Measurements from ENCODE around the gene CYP2W1.

The CYP2W1 gene

DNA sequence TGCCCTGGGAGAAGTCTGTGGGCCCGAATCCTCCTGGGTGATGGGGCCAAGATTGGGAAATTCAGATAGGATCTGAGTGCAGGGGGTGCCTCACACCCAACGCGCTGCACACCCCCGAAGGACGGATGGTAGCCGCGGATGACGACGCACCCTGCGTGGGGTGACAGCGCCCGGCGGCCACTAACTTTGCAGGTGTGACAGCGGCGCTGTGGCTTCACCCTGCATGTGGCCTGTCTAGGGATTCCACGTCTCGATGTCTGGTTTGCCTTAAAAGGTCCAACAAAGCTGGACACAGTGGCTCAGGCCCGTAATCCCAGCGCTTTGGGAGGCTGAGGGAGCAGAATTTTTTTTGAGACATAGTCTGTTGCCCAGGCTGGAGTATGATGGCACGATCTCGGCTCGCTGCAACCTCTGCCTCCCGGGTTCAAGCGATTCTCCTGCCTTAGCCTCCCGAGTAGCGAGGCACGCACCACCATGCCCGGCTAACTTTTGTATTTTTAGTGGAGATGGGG, 47.1 kb upstream of the CYP2W1 start:
- Histone ChIP-seq H3K36me3 (replicated peaks; ENCODE audit: insufficient read depth, low read length) (no peaks in the 10 kb centered on the region), H3K79me2 (ENCODE audit: low read length) (no peaks in the 10 kb centered on the region), H3K9me3 (replicated peaks; ENCODE audit: insufficient read depth, low read length) (no peaks in the 10 kb centered on the region), H4K20me1 (ENCODE audit: insufficient read depth, low read length) (no peaks in the 10 kb centered on the region), H3F3A (ENCODE audit: insufficient read depth, low read length) (no peaks in the 10 kb centered on the region), H3K4me2 (ENCODE audit: low read depth, low read length) (no peak overlapping the region), H3K4me1 (ENCODE audit: low read length) (no peaks in the 10 kb centered on the region), H3K9me2 (replicated peaks; ENCODE audit: insufficient read depth, low read length) (no peaks in the 10 kb centered on the region), H3K27me3 (replicated peaks; ENCODE audit: insufficient read depth, low read length) (peaks cover 50% of the 10 kb centered on the region), H2AFZ (ENCODE audit: low read length) (no peak overlapping the region), H3K27ac (ENCODE audit: low read length) (no peak overlapping the region), H3K4me3 (ENCODE audit: low read length) (no peak overlapping the region), H3K9ac (ENCODE audit: low read length) (no peak overlapping the region)
- TF ChIP-seq, protein P1, sequence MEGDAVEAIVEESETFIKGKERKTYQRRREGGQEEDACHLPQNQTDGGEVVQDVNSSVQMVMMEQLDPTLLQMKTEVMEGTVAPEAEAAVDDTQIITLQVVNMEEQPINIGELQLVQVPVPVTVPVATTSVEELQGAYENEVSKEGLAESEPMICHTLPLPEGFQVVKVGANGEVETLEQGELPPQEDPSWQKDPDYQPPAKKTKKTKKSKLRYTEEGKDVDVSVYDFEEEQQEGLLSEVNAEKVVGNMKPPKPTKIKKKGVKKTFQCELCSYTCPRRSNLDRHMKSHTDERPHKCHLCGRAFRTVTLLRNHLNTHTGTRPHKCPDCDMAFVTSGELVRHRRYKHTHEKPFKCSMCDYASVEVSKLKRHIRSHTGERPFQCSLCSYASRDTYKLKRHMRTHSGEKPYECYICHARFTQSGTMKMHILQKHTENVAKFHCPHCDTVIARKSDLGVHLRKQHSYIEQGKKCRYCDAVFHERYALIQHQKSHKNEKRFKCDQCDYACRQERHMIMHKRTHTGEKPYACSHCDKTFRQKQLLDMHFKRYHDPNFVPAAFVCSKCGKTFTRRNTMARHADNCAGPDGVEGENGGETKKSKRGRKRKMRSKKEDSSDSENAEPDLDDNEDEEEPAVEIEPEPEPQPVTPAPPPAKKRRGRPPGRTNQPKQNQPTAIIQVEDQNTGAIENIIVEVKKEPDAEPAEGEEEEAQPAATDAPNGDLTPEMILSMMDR (IDR thresholded peaks at IDR 0.05; ENCODE audit: low read length) = no peak
- TF ChIP-seq EZH2phosphoT487 (IDR thresholded peaks at IDR 0.05; ENCODE audit: low read length) = no peak
- no peak for TF ChIP-seq EZH2 (optimal IDR thresholded peaks at IDR 0.05; ENCODE audit: low read depth, low read length)
- no peak for DNase-seq

DNA sequence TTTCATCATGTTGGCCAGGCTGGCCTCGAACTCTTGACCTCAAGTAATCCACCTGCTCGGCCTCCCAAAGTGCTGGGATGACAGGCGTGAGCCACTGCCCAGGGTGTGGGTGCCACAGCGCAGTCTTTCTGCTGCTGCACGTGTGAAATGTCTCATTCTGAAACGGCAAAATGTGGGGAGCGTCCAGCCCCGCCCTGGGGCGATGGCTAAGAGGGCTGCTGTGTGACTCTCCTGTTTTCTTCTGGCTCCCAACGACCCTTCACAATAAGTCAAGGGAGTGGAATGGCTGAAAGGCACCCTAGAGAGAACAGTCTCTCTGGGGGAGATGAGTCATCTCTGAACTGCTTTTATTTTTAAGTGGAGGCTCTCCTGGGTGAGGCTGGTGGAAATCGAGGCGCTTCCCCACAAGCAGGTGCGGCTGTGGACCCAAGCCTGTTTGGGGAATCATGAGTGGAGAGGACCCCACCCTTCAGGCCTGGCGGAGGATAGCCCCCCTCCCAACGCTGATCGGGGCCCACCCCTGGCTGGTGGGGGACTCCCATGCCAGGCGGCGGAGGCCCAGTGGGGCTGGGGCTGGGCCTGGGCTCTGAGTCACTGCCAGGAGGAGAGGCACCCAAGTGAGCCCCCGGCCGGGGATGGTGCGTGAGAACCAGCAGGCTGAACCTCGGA, 46.5 kb upstream of the CYP2W1 start:
- H3K9me2 ChIP-seq (replicated peaks; ENCODE audit: insufficient read depth, low read length) = no peaks in the 10 kb centered on the region
- no peaks in the 10 kb centered on the region for H3F3A ChIP-seq (ENCODE audit: insufficient read depth, low read length)
- no peaks in the 10 kb centered on the region for H4K20me1 ChIP-seq (ENCODE audit: insufficient read depth, low read length)
- peaks cover 50% of the 10 kb centered on the region for H3K27me3 ChIP-seq (replicated peaks; ENCODE audit: insufficient read depth, low read length)
- H3K9ac ChIP-seq (ENCODE audit: low read length) = no peak overlapping the region
- no peaks in the 10 kb centered on the region for H3K9me3 ChIP-seq (replicated peaks; ENCODE audit: insufficient read depth, low read length)
- TF ChIP-seq, protein P1 (IDR thresholded peaks at IDR 0.05; ENCODE audit: low read length) = no peak
- no peak for TF ChIP-seq EZH2phosphoT487 (IDR thresholded peaks at IDR 0.05; ENCODE audit: low read length)
- no peak for TF ChIP-seq EZH2 (optimal IDR thresholded peaks at IDR 0.05; ENCODE audit: low read depth, low read length)
- H3K4me3 ChIP-seq (ENCODE audit: low read length) = no peak overlapping the region
- no peaks in the 10 kb centered on the region for H3K79me2 ChIP-seq (ENCODE audit: low read length)
- no peak overlapping the region for H3K4me2 ChIP-seq (ENCODE audit: low read depth, low read length)
- H3K36me3 ChIP-seq (replicated peaks; ENCODE audit: insufficient read depth, low read length) = no peaks in the 10 kb centered on the region
- H3K27ac ChIP-seq (ENCODE audit: low read length) = no peak overlapping the region
- no peaks in the 10 kb centered on the region for H3K4me1 ChIP-seq (ENCODE audit: low read length)
- no peak for DNase-seq
- no peak overlapping the region for H2AFZ ChIP-seq (ENCODE audit: low read length)

DNA sequence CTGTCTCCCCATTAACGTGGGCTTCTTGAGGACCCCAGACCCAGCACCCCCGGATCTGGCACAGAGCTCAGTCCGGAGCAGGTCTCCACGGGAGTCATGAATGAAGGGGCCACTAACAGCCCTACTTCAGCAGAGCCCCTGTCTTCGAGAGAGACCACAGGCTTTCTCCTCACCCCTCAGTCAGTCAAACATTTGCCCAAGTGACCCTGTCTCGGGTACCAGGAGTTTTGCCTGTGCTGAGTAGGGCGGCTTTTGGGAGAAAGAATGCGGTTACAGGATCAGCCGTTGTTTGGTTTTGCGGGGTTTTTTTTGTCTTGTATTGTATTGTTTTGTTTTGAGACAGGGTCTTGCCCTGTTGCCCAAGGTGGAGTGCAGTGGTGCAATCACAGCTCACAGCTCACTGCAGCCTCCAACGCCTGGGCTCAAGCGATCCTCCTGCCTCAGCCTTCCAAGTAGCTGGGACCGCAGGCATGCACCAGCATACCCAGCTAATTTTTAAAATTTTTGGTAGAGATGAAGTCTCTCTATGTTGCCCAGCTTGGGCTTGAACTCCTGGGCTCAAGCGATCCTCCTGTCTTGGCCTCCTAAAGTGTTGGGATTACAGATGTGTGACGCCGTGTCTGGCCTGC, 45.0 kb upstream of the CYP2W1 start:
- H3K79me2 ChIP-seq (ENCODE audit: low read length) = no peaks in the 10 kb centered on the region
- no peaks in the 10 kb centered on the region for H3K4me1 ChIP-seq (ENCODE audit: low read length)
- H3K4me3 ChIP-seq (ENCODE audit: low read length) = no peak overlapping the region
- no peak overlapping the region for H3K4me2 ChIP-seq (ENCODE audit: low read depth, low read length)
- no peak overlapping the region for H2AFZ ChIP-seq (ENCODE audit: low read length)
- H3K27ac ChIP-seq (ENCODE audit: low read length) = no peak overlapping the region
- no peak for TF ChIP-seq EZH2phosphoT487 (IDR thresholded peaks at IDR 0.05; ENCODE audit: low read length)
- TF ChIP-seq, protein P1 (IDR thresholded peaks at IDR 0.05; ENCODE audit: low read length) = no peak
- no peak for TF ChIP-seq EZH2 (optimal IDR thresholded peaks at IDR 0.05; ENCODE audit: low read depth, low read length)
- H3K9me3 ChIP-seq (replicated peaks; ENCODE audit: insufficient read depth, low read length) = no peaks in the 10 kb centered on the region
- no peaks in the 10 kb centered on the region for H3K36me3 ChIP-seq (replicated peaks; ENCODE audit: insufficient read depth, low read length)
- H3K9me2 ChIP-seq (replicated peaks; ENCODE audit: insufficient read depth, low read length) = no peaks in the 10 kb centered on the region
- H4K20me1 ChIP-seq (ENCODE audit: insufficient read depth, low read length) = no peaks in the 10 kb centered on the region
- H3F3A ChIP-seq (ENCODE audit: insufficient read depth, low read length) = no peaks in the 10 kb centered on the region
- no peak overlapping the region for H3K9ac ChIP-seq (ENCODE audit: low read length)
- peaks cover 42% of the 10 kb centered on the region for H3K27me3 ChIP-seq (replicated peaks; ENCODE audit: insufficient read depth, low read length)
- no peak for DNase-seq
